ENCODE measurements around the gene CBFA2T2. TPM values are rescaled to one million over a fixed set of nuclear protein-coding genes. Genes with fewer than 3 reads are reported as not detected.
"Not testable (repeated sequence)": the region's sequence is repeated elsewhere in the genome, so short reads cannot be mapped to it uniquely, and the experiment has no call there.

Gene CBFA2T2
- total RNA-seq, 4 donors from 2014 or later: 17.2 to 24.6 (median 21.7) TPM

GRCh38 chr20:33503564-33503963 is 13.7 kb downstream of the CBFA2T2 start:
- TF ChIP-seq CTCF (IDR thresholded peaks at IDR 0.05): no peak
- TF ChIP-seq POLR2A (IDR thresholded peaks at IDR 0.05): no peak
- WGBS, 2 donors: 98 to 100% methylated on average over 6 of the region's 6 CpGs

DNA sequence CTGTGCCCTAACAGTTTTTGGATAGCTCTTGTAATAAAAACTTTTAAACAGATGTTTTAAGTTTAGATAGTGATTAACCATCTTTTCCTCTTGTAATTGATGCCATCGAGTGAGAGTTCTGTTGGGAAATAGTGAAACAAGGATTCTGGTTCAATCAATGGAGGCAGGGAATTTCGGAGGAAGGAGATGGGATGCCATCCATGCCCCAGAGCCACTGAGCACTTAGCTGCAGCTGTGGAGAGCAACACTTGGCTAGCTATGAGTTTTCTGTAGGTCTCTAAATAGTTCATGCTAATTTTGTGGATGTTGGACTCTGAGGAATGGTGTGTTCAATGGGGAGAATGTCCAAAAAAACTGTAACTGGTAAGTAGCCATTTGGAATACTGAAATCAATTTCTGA is 16.7 kb downstream of the CBFA2T2 start:
- H3K4me3 ChIP-seq (ENCODE audit: low read depth, poor library complexity, severe bottlenecking): no peak overlapping the region
- peak in 1 of 2 donors; percentile 20 for DNase-seq (ENCODE audit: low spot score in 2 of 2)
- TF ChIP-seq POLR2A (IDR thresholded peaks at IDR 0.05) (no peak), CTCF (IDR thresholded peaks at IDR 0.05) (no peak)
- WGBS, 2 donors: 28 to 38% methylated on average over 2 of the region's 2 CpGs
- intact Hi-C loops (cut with DNase I; ENCODE audit: low total_unique reads): no loop called here

More at GRCh38 chr20:33503564-33503963, 13.7 kb downstream of the CBFA2T2 start:
- DNase-seq (ENCODE audit: low spot score in 2 of 2): peak in 1 of 2 donors; percentile 40
- intact Hi-C loops (cut with DNase I; ENCODE audit: low total_unique reads): no loop called here
- no peak overlapping the region for H3K4me3 ChIP-seq (ENCODE audit: low read depth, poor library complexity, severe bottlenecking)

DNA sequence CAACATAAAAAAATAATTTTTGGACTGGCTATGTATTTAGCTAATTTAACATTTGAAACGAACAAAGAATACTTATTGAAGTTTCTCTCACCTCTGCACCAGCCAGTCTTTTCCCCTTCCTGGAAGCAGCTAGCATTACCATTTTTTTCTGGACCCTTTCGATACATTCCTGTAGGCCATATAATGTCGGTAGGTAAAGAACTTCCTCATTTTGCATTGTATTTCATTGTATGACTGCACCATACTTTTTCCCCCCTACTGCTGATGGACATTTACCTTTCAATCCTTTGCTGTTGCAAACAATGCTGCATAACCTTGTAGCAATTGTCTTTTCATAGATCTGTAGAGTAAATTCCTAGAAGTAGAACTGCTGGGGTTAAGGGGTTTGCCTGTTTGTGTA is 17.6 kb downstream of the CBFA2T2 start:
- intact Hi-C loops (cut with DNase I; ENCODE audit: low total_unique reads): no loop called here
- 86 to 88% methylated on average over 3 of the region's 3 CpGs for WGBS, 2 donors
- no peak for DNase-seq (ENCODE audit: low spot score in 2 of 2)
- TF ChIP-seq CTCF (IDR thresholded peaks at IDR 0.05) (no peak), POLR2A (IDR thresholded peaks at IDR 0.05) (no peak)
- H3K4me3 ChIP-seq (ENCODE audit: low read depth, poor library complexity, severe bottlenecking): no peak overlapping the region

DNA sequence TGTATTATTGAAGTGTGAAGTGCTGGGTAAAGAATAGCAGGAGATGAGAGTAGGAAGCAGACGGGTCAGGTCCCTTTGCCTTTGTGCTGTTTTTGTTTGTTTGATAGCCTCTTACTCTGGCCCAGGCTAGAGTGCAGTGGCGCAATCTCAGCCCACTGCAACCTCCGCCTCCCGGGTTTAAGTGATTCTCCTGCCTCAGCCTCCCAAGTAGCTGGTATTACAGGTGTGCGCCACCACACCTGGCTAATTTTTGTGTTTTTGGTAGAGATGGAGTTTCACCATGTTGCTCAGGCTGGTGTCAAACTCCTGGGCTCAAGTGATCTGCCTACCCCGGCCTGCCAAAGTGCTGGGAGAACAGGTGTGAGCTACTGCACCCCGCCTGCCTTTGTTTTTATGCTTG is 18.1 kb downstream of the CBFA2T2 start:
- WGBS, 2 donors: 94 to 97% methylated on average over 7 of the region's 7 CpGs
- DNase-seq (ENCODE audit: low spot score in 2 of 2); intact Hi-C loops (cut with DNase I; ENCODE audit: low total_unique reads): not testable (repeated sequence)

DNA sequence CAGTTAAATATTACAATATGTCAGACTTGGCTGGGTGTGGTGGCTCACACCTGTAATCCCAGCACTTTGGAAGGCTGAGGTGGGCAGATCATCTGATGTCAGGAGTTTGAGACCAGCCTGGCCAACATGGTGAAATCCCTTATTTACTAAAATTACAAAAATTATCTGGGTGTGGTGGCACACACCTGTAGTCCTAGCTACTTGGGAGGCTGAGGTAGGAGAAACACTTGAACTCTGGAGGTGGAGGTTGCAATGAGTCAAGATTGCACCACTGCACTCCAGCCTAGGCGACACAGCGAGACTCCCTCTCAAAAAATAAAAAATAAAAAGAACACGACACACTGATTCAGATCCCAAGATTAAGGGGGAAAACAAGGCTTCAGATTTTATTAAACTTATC is 19.2 kb downstream of the CBFA2T2 start:
- DNase-seq (ENCODE audit: low spot score in 2 of 2); intact Hi-C loops (cut with DNase I; ENCODE audit: low total_unique reads); H3K4me3 ChIP-seq (ENCODE audit: low read depth, poor library complexity, severe bottlenecking): not testable (repeated sequence)
- 92 to 99% methylated on average over 3 of the region's 3 CpGs for WGBS, 2 donors

More for the DNA sequence above, 18.1 kb downstream of the CBFA2T2 start:
- not testable (repeated sequence) for H3K4me3 ChIP-seq (ENCODE audit: low read depth, poor library complexity, severe bottlenecking)

GRCh38 chr20:33511876-33512275 is 22.0 kb downstream of the CBFA2T2 start:
- H3K4me3 ChIP-seq (ENCODE audit: low read depth, poor library complexity, severe bottlenecking); intact Hi-C loops (cut with DNase I; ENCODE audit: low total_unique reads); DNase-seq (ENCODE audit: low spot score in 2 of 2): not testable (repeated sequence)
- WGBS, 2 donors: 92 to 96% methylated on average over 13 of the region's 13 CpGs

DNA sequence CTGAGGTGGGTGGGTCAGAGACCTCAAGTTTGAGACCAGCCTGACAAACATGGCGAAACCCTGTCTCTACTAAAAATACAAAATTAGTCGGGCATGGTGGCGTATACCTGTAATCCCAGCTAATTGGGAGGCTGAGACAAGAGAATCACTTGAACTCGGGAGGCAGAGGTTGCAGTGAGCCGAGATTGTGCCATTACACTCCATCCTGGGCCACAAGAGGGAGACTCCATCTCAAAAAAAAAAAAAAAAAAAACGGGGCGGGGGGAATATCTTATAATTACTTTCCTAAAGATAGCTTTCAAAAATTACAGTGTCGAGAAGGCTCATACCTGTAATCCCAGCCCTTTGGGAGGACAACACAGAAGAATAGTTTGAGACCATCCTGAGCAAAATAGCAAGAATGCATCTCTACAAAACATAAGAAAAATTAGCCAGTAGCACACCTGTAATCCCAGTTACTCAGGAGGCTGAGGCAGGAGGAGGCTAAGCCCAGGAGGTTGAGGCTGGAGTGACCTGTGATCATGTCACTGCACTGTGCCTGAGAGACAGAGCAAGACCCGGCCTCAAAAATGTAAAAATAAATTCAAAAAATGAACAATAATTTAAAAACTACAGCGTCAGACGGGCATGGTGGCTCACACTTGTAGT is 25.8 kb downstream of the CBFA2T2 start:
- intact Hi-C loops (cut with DNase I; ENCODE audit: low total_unique reads): no loop called here
- H3K4me3 ChIP-seq (ENCODE audit: low read depth, poor library complexity, severe bottlenecking): no peak overlapping the region
- DNase-seq (ENCODE audit: low spot score in 2 of 2): no peak
- 92% methylated on average over 11 of the region's 11 CpGs for WGBS, 2 donors
- TF ChIP-seq POLR2A (IDR thresholded peaks at IDR 0.05) (no peak), CTCF (IDR thresholded peaks at IDR 0.05) (no peak)

All from lower leg skin (tissue), 4 donors.